ENCODE results near the gene APOL5.

The APOL5 gene

GRCh38 chr22:35742342-35743100 is 24.8 kb downstream of the APOL5 start:
- DNase-seq (ENCODE audit: low read depth in 2 of 2), result no peak

- no peak for DNase-seq (ENCODE audit: low read depth in 2 of 2)
Observed at GRCh38 chr22:35743326-35743860, 25.7 kb downstream of the APOL5 start.

- DNase-seq (ENCODE audit: low read depth in 2 of 2), result no peak
Observed at GRCh38 chr22:35746248-35746647, 28.6 kb downstream of the APOL5 start.

- DNase-seq (ENCODE audit: low read depth in 2 of 2), result no peak
Observed at GRCh38 chr22:35746946-35747703, 29.5 kb downstream of the APOL5 start.

GRCh38 chr22:35749808-35750207 is 32.1 kb downstream of the APOL5 start:
- no peak for DNase-seq (ENCODE audit: low read depth in 2 of 2)

- DNase-seq (ENCODE audit: low read depth in 2 of 2), result no peak
Observed at GRCh38 chr22:35752006-35752862, 34.6 kb downstream of the APOL5 start.

- no peak for DNase-seq (ENCODE audit: low read depth in 2 of 2)
Observed at GRCh38 chr22:35752863-35753189, 35.2 kb downstream of the APOL5 start.

GRCh38 chr22:35754761-35755160 is 37.1 kb downstream of the APOL5 start:
- no peak for DNase-seq (ENCODE audit: low read depth in 2 of 2)

GRCh38 chr22:35756722-35757121 is 39.0 kb downstream of the APOL5 start:
- DNase-seq (ENCODE audit: low read depth in 2 of 2), result no peak

- DNase-seq (ENCODE audit: low read depth in 2 of 2), result no peak
Observed at GRCh38 chr22:35758394-35758793, 40.7 kb downstream of the APOL5 start.

- no peak for DNase-seq (ENCODE audit: low read depth in 2 of 2)
Observed at GRCh38 chr22:35761037-35761436, 43.4 kb downstream of the APOL5 start.

- no peak for DNase-seq (ENCODE audit: low read depth in 2 of 2)
Observed at GRCh38 chr22:35766654-35767580, 49.2 kb downstream of the APOL5 start.

- no peak for DNase-seq (ENCODE audit: low read depth in 2 of 2)
Observed at GRCh38 chr22:35769974-35770373, 52.3 kb downstream of the APOL5 start.

- no peak for DNase-seq (ENCODE audit: low read depth in 2 of 2)
Observed at GRCh38 chr22:35775339-35775738, 57.7 kb downstream of the APOL5 start.

- DNase-seq (ENCODE audit: low read depth in 2 of 2), result no peak
Observed at GRCh38 chr22:35777335-35777975, 59.8 kb downstream of the APOL5 start.

Data from activated CD8-positive, alpha-beta memory T cell treated with anti-CD3 and anti-CD28 coated beads for 4 hours (primary cell).